CD14-positive monocyte (primary cell): ENCODE data around the gene COL5A2. TPM values are rescaled to one million over a fixed set of nuclear protein-coding genes. Genes with fewer than 3 reads are reported as not detected.

Experiments
- DNase-seq, 3 donors: peaks; one replicate each; pipeline ENCODE4 v3.0.0-alpha.2; 2011 to 2022
- H2AFZ ChIP-seq: 2 replicates; pipeline ENCODE4 v1.6.0; 2012; ENCODE audit warnings: mild to moderate bottlenecking, low read depth, low read length, inconsistent platforms; ENCODE audit not compliant: insufficient read depth, poor library complexity, severe bottlenecking
- H3K27ac ChIP-seq, 2 donors: 1 replicate in 1 of 2; 2 replicates in 1 of 2; pipeline ENCODE4 v1.5.1; 2012 to 2013; ENCODE audit warnings: low read length in 2 of 2, control low read depth in 1 of 2, inconsistent platforms in 1 of 2, low read depth in 1 of 2, mild to moderate bottlenecking in 1 of 2
- H3K27me3 ChIP-seq, 2 donors: one replicate each; pipeline versions ENCODE4 v1.6.0 to v1.6.1; 2011 to 2013; ENCODE audit warnings: low read length in 2 of 2; ENCODE audit not compliant: control insufficient read depth in 2 of 2, insufficient read depth in 2 of 2
- H3K36me3 ChIP-seq, 2 donors: replicated peaks in 1 of 2; 1 replicate in 1 of 2; 2 replicates in 1 of 2; pipeline versions ENCODE4 v1.5.1 to v1.6.1; 2012 to 2013; ENCODE audit warnings: low read length in 2 of 2, control low read depth in 1 of 2, inconsistent platforms in 1 of 2, mild to moderate bottlenecking in 1 of 2; ENCODE audit not compliant: insufficient read depth in 2 of 2, control insufficient read depth in 1 of 2
- H3K4me1 ChIP-seq, 2 donors: 1 replicate in 1 of 2; 2 replicates in 1 of 2; pipeline versions ENCODE4 v1.5.1 to v1.6.1; 2012 to 2013; ENCODE audit warnings: low read length in 2 of 2, control low read depth in 1 of 2, inconsistent platforms in 1 of 2, mild to moderate bottlenecking in 1 of 2, moderate library complexity in 1 of 2; ENCODE audit not compliant: insufficient read depth in 2 of 2, control insufficient read depth in 1 of 2
- H3K4me2 ChIP-seq: replicated peaks from 2 replicates; pipeline ENCODE3; 2012; ENCODE audit warnings: low read length, moderate library complexity, mild to moderate bottlenecking; ENCODE audit not compliant: poor library complexity, severe bottlenecking; ENCODE audit errors: extremely low read depth
- H3K4me3 ChIP-seq, 3 experiments: fragments of 200-600 bp in 1 of 3; sonication (generic) in 1 of 3; replicated peaks in 1 of 3; 1 replicate in 2 of 3; 2 replicates in 1 of 3; pipeline ENCODE4 v1.5.1; 2011 to 2013; ENCODE audit warnings: low read length in 3 of 3, mild to moderate bottlenecking in 3 of 3, control low read depth in 2 of 3, low read depth in 2 of 3, inconsistent platforms in 1 of 3, moderate library complexity in 1 of 3
- H3K79me2 ChIP-seq: 2 replicates; pipeline ENCODE4 v1.6.0; 2012; ENCODE audit warnings: mild to moderate bottlenecking, control low read depth, inconsistent platforms, low read length, moderate library complexity; ENCODE audit not compliant: insufficient read depth
- H3K9ac ChIP-seq: 2 replicates; pipeline ENCODE4 v1.6.0; 2017; ENCODE audit warnings: low read length, mild to moderate bottlenecking; ENCODE audit not compliant: insufficient read depth, poor library complexity, severe bottlenecking
- H3K9me3 ChIP-seq, 2 donors: replicated peaks in 1 of 2; 1 replicate in 1 of 2; 2 replicates in 1 of 2; pipeline versions ENCODE4 v1.5.1 to v1.6.1; 2012 to 2013; ENCODE audit warnings: low read length in 2 of 2, control low read depth in 1 of 2; ENCODE audit not compliant: control insufficient read depth in 1 of 2, insufficient read depth in 1 of 2
- H4K20me1 ChIP-seq: 2 replicates; pipeline ENCODE4 v1.6.0; 2012; ENCODE audit warnings: mild to moderate bottlenecking, low read length, control low read depth, moderate library complexity; ENCODE audit not compliant: insufficient read depth
- H3K27ac Mint-ChIP-seq, 7 donors: one replicate each; pipeline ENCODE4 v1.8.0; 2020; ENCODE audit warnings: mild to moderate bottlenecking in 7 of 7, mixed read lengths in 7 of 7, moderate library complexity in 6 of 7, inconsistent platforms in 2 of 7
- H3K27me3 Mint-ChIP-seq, 3 donors: one replicate each; pipeline ENCODE4 v1.8.0; 2021 to 2022; ENCODE audit warnings: low read depth in 3 of 3, mild to moderate bottlenecking in 3 of 3, mixed read lengths in 3 of 3, moderate library complexity in 3 of 3, inconsistent platforms in 1 of 3
- H3K36me3 Mint-ChIP-seq, 2 donors: one replicate each; pipeline ENCODE4 v1.8.0; 2020; ENCODE audit warnings: mixed read lengths in 2 of 2, inconsistent platforms in 1 of 2, mild to moderate bottlenecking in 1 of 2
- H3K4me1 Mint-ChIP-seq: one replicate; pipeline ENCODE4 v1.8.0; 2020; ENCODE audit warnings: mild to moderate bottlenecking, mixed read lengths
- H3K4me3 Mint-ChIP-seq, 2 donors: one replicate each; pipeline ENCODE4 v1.8.0; 2020; ENCODE audit warnings: mild to moderate bottlenecking in 2 of 2, mixed read lengths in 2 of 2, moderate library complexity in 1 of 2
- H3K9me3 Mint-ChIP-seq, 7 donors: one replicate each; pipeline ENCODE4 v1.8.0; 2020 to 2022; ENCODE audit warnings: mixed read lengths in 7 of 7, mild to moderate bottlenecking in 6 of 7, moderate library complexity in 6 of 7, inconsistent platforms in 2 of 7
- WGBS: methylation state at CpG from one replicate; pipeline ENCODE4 v1.1.5; 2013; ENCODE audit warnings: missing lambda C conversion rate; ENCODE audit not compliant: insufficient coverage; 5-methylcytosine and 5-hydroxymethylcytosine counted together
- intact Hi-C, 2 donors: fragments of 100-400 bp; cut with micrococcal nuclease; formaldehyde crosslinking; loops; one replicate each; pipeline versions ENCODE4 v1.15.0 to v1.15.1; 2023
- polyA plus RNA-seq, 3 donors: library from polyadenylated mRNA; depleted of rRNA in 1 of 3; unstranded in 2 of 3; stranded (reverse) in 1 of 3; fragments of 300-500 nt in 2 of 3; fragments of >200 nt in 1 of 3; fragmentation: Illumina TruSeq in 2 of 3; gene quantifications; 1 replicate in 2 of 3; 2 replicates in 1 of 3; pipeline ENCODE4 v1.2.3, GENCODE V29; 2012 to 2021
- small RNA-seq: library from RNA; depleted of rRNA; stranded (forward); fragments of <200 nt; gene quantifications from one replicate; pipeline ENCODE3, GENCODE V24; 2012; ENCODE audit warnings: low read depth; ENCODE audit not compliant: insufficient read length
- TF ChIP-seq, protein P1 (sequence below): fragments of 200-600 bp; IDR thresholded peaks from one replicate; pipeline ENCODE4 v1.8.0; 2022; ENCODE audit warnings: antibody characterized with exemption, mild to moderate bottlenecking

Gene COL5A2
- polyA plus RNA-seq, 3 donors = 0.13 TPM; not detected in 2

DNA sequence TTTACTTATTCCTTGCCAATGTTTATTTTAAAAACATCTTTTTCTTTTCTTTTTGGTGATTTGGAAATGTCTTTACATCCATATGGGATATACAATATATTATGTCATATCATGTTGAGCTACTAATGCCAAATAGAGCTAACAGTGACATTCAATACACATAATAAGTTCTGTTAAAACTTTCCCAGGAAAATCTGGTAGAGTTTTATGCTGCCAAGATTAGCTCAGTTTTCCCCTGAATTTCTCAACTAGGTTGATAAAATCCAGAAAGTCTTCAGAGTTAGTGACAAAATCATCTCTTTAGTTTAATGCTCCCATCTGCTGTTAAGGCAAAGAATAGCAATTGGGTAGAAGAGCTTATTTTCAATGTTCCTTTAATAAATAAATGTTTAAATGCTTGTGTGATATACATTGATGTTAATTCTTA is 195.5 kb downstream of the COL5A2 start:
- intact Hi-C loops = no loop called here
- no peaks in the 10 kb centered on the region for H3K4me1 Mint-ChIP-seq
- no peaks in the 10 kb centered on the region for H3K79me2 ChIP-seq
- H3K36me3 ChIP-seq = no peaks in the 10 kb centered on the region
- no peak overlapping the region for H3K27ac Mint-ChIP-seq
- no peak overlapping the region for H3K9ac ChIP-seq
- no peak overlapping the region for H3K4me3 Mint-ChIP-seq
- H4K20me1 ChIP-seq = no peaks in the 10 kb centered on the region
- no peaks in the 10 kb centered on the region for H3K27me3 ChIP-seq
- H3K36me3 Mint-ChIP-seq = no peaks in the 10 kb centered on the region
- no peak for DNase-seq
- no peak overlapping the region for H3K27ac ChIP-seq
- H3K27me3 Mint-ChIP-seq = no peaks in the 10 kb centered on the region
- no peaks in the 10 kb centered on the region for H3K4me1 ChIP-seq
- no peaks in the 10 kb centered on the region for H3K9me3 ChIP-seq
- TF ChIP-seq, protein P1, sequence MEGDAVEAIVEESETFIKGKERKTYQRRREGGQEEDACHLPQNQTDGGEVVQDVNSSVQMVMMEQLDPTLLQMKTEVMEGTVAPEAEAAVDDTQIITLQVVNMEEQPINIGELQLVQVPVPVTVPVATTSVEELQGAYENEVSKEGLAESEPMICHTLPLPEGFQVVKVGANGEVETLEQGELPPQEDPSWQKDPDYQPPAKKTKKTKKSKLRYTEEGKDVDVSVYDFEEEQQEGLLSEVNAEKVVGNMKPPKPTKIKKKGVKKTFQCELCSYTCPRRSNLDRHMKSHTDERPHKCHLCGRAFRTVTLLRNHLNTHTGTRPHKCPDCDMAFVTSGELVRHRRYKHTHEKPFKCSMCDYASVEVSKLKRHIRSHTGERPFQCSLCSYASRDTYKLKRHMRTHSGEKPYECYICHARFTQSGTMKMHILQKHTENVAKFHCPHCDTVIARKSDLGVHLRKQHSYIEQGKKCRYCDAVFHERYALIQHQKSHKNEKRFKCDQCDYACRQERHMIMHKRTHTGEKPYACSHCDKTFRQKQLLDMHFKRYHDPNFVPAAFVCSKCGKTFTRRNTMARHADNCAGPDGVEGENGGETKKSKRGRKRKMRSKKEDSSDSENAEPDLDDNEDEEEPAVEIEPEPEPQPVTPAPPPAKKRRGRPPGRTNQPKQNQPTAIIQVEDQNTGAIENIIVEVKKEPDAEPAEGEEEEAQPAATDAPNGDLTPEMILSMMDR = no peak
- no peaks in the 10 kb centered on the region for H3K9me3 Mint-ChIP-seq
- H3K4me3 ChIP-seq = no peak overlapping the region
- H2AFZ ChIP-seq = no peak overlapping the region
- no peak overlapping the region for H3K4me2 ChIP-seq

- H3K27ac Mint-ChIP-seq = no peak overlapping the region
- Histone ChIP-seq H4K20me1 (no peaks in the 10 kb centered on the region), H3K4me2 (no peak overlapping the region), H3K9me3 (no peaks in the 10 kb centered on the region), H3K27ac (no peak overlapping the region), H3K36me3 (no peaks in the 10 kb centered on the region), H3K4me3 (no peak overlapping the region), H3K9ac (no peak overlapping the region), H2AFZ (no peak overlapping the region), H3K27me3 (no peaks in the 10 kb centered on the region), H3K4me1 (no peaks in the 10 kb centered on the region), H3K79me2 (no peaks in the 10 kb centered on the region)
- H3K27me3 Mint-ChIP-seq = peaks cover 0 to 1% (median 0%) of the 10 kb centered on the region in 3 donors
- intact Hi-C loops = no loop called here
- no peak for DNase-seq
- TF ChIP-seq, protein P1 = no peak
- H3K9me3 Mint-ChIP-seq = no peaks in the 10 kb centered on the region
- H3K36me3 Mint-ChIP-seq = no peaks in the 10 kb centered on the region
- WGBS = no CpG with 5 or more reads among the region's 4 CpGs
- H3K4me3 Mint-ChIP-seq = no peak overlapping the region
- H3K4me1 Mint-ChIP-seq = no peaks in the 10 kb centered on the region
Measured at GRCh38 chr2:188983427-188984064, 196.0 kb downstream of the COL5A2 start.

Small RNA genes within 50 kb of the gene (small RNA-seq; reads per million reads assigned to genes)
- gene MIR3129 = not detected

Other genes starting within 250 kb of the COL5A2 start
- gene COL3A1, start 205.4 kb downstream of the COL5A2 start, polyA plus RNA-seq = not detected